Raji (cell line): Measurements from ENCODE around the gene ASIC2.

Experiments used
- POLR2A ChIP-seq: IDR thresholded peaks from 2 replicates; pipeline ENCODE4 v1.6.1; 2011; ENCODE audit warnings: low read depth, low read length, control low read depth; ENCODE audit not compliant: insufficient read depth

ASIC2 gene

GRCh38 chr17:33292981-33293867 lies at the start of gene ASIC2:
Gene ASIC2, minus strand, starts transcription at chr17:33293295.
- TF ChIP-seq POLR2A, result no peak

- no peak for TF ChIP-seq POLR2A
These were observed 48.9 kb upstream of the ASIC2 start for GRCh38 chr17:33342025-33342424.

- TF ChIP-seq POLR2A, result no peak
These were observed 45.1 kb upstream of the ASIC2 start for GRCh38 chr17:33338242-33338641.

GRCh38 chr17:33335491-33336173 lies 42.5 kb upstream of the ASIC2 start:
- no peak for TF ChIP-seq POLR2A

GRCh38 chr17:33334703-33335102 lies 41.6 kb upstream of the ASIC2 start:
- TF ChIP-seq POLR2A, result no peak

- TF ChIP-seq POLR2A, result no peak
These were observed 37.8 kb upstream of the ASIC2 start for GRCh38 chr17:33330877-33331276.

- TF ChIP-seq POLR2A, result no peak
These were observed 35.0 kb upstream of the ASIC2 start for GRCh38 chr17:33328129-33328528.

- no peak for TF ChIP-seq POLR2A
These were observed 31.6 kb upstream of the ASIC2 start for GRCh38 chr17:33324736-33325135.

- no peak for TF ChIP-seq POLR2A
These were observed 29.0 kb upstream of the ASIC2 start for GRCh38 chr17:33322063-33322462.

GRCh38 chr17:33318241-33318640 lies 25.1 kb upstream of the ASIC2 start:
- TF ChIP-seq POLR2A, result no peak

- no peak for TF ChIP-seq POLR2A
These were observed 23.7 kb upstream of the ASIC2 start for GRCh38 chr17:33316746-33317145.

- TF ChIP-seq POLR2A, result no peak
These were observed 17.2 kb upstream of the ASIC2 start for GRCh38 chr17:33310296-33310695.

- TF ChIP-seq POLR2A, result no peak
These were observed 10.2 kb upstream of the ASIC2 start for GRCh38 chr17:33303254-33303653.

- TF ChIP-seq POLR2A, result no peak
These were observed 9.3 kb upstream of the ASIC2 start for GRCh38 chr17:33302394-33302793.

GRCh38 chr17:33300241-33300640 lies 7.1 kb upstream of the ASIC2 start:
- TF ChIP-seq POLR2A, result no peak

GRCh38 chr17:33299115-33299514 lies 6.0 kb upstream of the ASIC2 start:
- no peak for TF ChIP-seq POLR2A
